IMR-90 (cell line): Measurements from ENCODE around the gene TMEM59. TPM values are rescaled to one million over a fixed set of nuclear protein-coding genes. Genes with fewer than 3 reads are reported as not detected.

ENCODE experiments used
- ATAC-seq: fragments of 200-7000 bp; cut with Tn5 transposase; 2 replicates; pipeline ENCODE4 v1.9.1; 2020; ENCODE audit warnings: low read depth, mild to moderate bottlenecking, moderate library complexity
- BruUV-seq: library from RNA; stranded (reverse); fragments of 400-500 nt; replicated peaks from 2 replicates; lab custom pipeline; 2021; lab: Mats Ljungman, UMichigan
- CTCF ChIA-PET: fragments of 300-600 bp; formaldehyde crosslinking; extraction: SDS; loops from one replicate; lab custom pipeline; 2021; ENCODE audit warnings: antibody characterized with exemption; lab: Yijun Ruan, JAX
- POLR2A ChIA-PET: fragments of 300-600 bp; sonication (Branson Sonifier 250); formaldehyde crosslinking; loops from one replicate; lab custom pipeline; 2022; ENCODE audit warnings: antibody characterized with exemption; ENCODE audit not compliant: unreplicated experiment; lab: Charles Lee
- DNase-seq: peaks from one replicate; pipeline ENCODE4 v3.0.0; 2013
- H2AFZ ChIP-seq: replicated peaks from 2 replicates; pipeline ENCODE3; 2013; ENCODE audit warnings: low read length, mild to moderate bottlenecking; ENCODE audit not compliant: poor library complexity
- H2AK5ac ChIP-seq: 2 replicates; pipeline ENCODE4 v1.6.1; 2013; ENCODE audit warnings: low read depth, low read length, inconsistent platforms
- H2AK9ac ChIP-seq: replicated peaks from 2 replicates; pipeline ENCODE3; 2013; ENCODE audit warnings: mild to moderate bottlenecking, low read depth, low read length, moderate library complexity; ENCODE audit not compliant: poor library complexity
- H2BK120ac ChIP-seq: 2 replicates; pipeline ENCODE4 v1.6.1; 2013; ENCODE audit warnings: low read depth, low read length, inconsistent platforms
- H2BK15ac ChIP-seq: 3 replicates; pipeline ENCODE4 v1.6.1; 2013; ENCODE audit warnings: low read depth, low read length, inconsistent platforms
- H2BK20ac ChIP-seq: 2 replicates; pipeline ENCODE4 v1.6.1; 2013; ENCODE audit warnings: low read depth, mild to moderate bottlenecking, inconsistent platforms, low read length, moderate library complexity
- H2BK5ac ChIP-seq: 2 replicates; pipeline ENCODE4 v1.6.1; 2013; ENCODE audit warnings: mild to moderate bottlenecking, low read depth, low read length, inconsistent platforms; ENCODE audit not compliant: poor library complexity, severe bottlenecking
- H3K14ac ChIP-seq: replicated peaks from 2 replicates; pipeline ENCODE4 v1.6.1; 2013; ENCODE audit warnings: low read depth, low read length, inconsistent platforms
- H3K18ac ChIP-seq: 2 replicates; pipeline ENCODE4 v1.6.1; 2013; ENCODE audit warnings: low read depth, low read length, control low read depth
- H3K23ac ChIP-seq: 2 replicates; pipeline ENCODE4 v1.6.1; 2013; ENCODE audit warnings: low read depth, low read length, inconsistent platforms
- H3K27ac ChIP-seq: 2 replicates; pipeline ENCODE4 v1.5.1; 2013; ENCODE audit warnings: mild to moderate bottlenecking, control low read depth, low read length; ENCODE audit not compliant: insufficient read depth
- H3K27me3 ChIP-seq: 2 replicates; pipeline ENCODE4 v1.6.1; 2013; ENCODE audit warnings: low read length; ENCODE audit not compliant: control insufficient read depth, insufficient read depth
- H3K36me3 ChIP-seq: 2 replicates; pipeline ENCODE4 v1.6.1; 2013; ENCODE audit warnings: low read length, mixed read lengths; ENCODE audit not compliant: control insufficient read depth, insufficient read depth
- H3K4ac ChIP-seq: 2 replicates; pipeline ENCODE4 v1.6.1; 2013; ENCODE audit warnings: low read depth, low read length, inconsistent platforms
- H3K4me1 ChIP-seq: 2 replicates; pipeline ENCODE4 v1.6.1; 2013; ENCODE audit warnings: low read length, mixed read lengths; ENCODE audit not compliant: control insufficient read depth, insufficient read depth
- H3K4me2 ChIP-seq: 2 replicates; pipeline ENCODE4 v1.6.1; 2013; ENCODE audit warnings: low read depth, mild to moderate bottlenecking, control low read depth, low read length, moderate library complexity
- H3K4me3 ChIP-seq: 2 replicates; pipeline ENCODE4 v1.5.1; 2013; ENCODE audit warnings: low read depth, mild to moderate bottlenecking, control low read depth, low read length, moderate library complexity; ENCODE audit not compliant: insufficient read depth
- H3K56ac ChIP-seq: 2 replicates; pipeline ENCODE4 v1.6.1; 2013; ENCODE audit warnings: low read length, inconsistent platforms; ENCODE audit not compliant: insufficient read depth; ENCODE audit errors: extremely low read depth
- H3K79me1 ChIP-seq, 2 experiments: 2 replicates each; pipeline ENCODE4 v1.6.1; 2013; ENCODE audit warnings: low read length in 2 of 2, inconsistent platforms in 1 of 2, low read depth in 1 of 2
- H3K9ac ChIP-seq: 2 replicates; pipeline ENCODE4 v1.6.1; 2013; ENCODE audit warnings: low read depth, low read length, control low read depth
- H3K9me1 ChIP-seq: 2 replicates; pipeline ENCODE4 v1.6.1; 2013; ENCODE audit warnings: low read length, inconsistent platforms; ENCODE audit not compliant: insufficient read depth
- H3K9me3 ChIP-seq: 2 replicates; pipeline ENCODE4 v1.6.1; 2013; ENCODE audit warnings: low read length; ENCODE audit not compliant: control insufficient read depth, insufficient read depth
- H4K20me1 ChIP-seq: 2 replicates; pipeline ENCODE4 v1.6.1; 2013; ENCODE audit warnings: low read length, inconsistent platforms; ENCODE audit not compliant: insufficient read depth
- H4K5ac ChIP-seq: 2 replicates; pipeline ENCODE4 v1.6.1; 2013; ENCODE audit warnings: mild to moderate bottlenecking, low read depth, low read length, control low read depth
- H4K8ac ChIP-seq, 2 experiments: 2 replicates each; pipeline ENCODE4 v1.6.1; 2013; ENCODE audit warnings: low read depth in 2 of 2, low read length in 2 of 2, control low read depth in 1 of 2, inconsistent platforms in 1 of 2
- H4K91ac ChIP-seq: 2 replicates; pipeline ENCODE4 v1.6.1; 2013; ENCODE audit warnings: low read depth, low read length, inconsistent platforms; ENCODE audit not compliant: insufficient read depth
- CTCF ChIP-seq: conservative IDR thresholded peaks from 2 replicates; pipeline ENCODE4 v1.5.1; 2012; ENCODE audit warnings: mild to moderate bottlenecking, low read depth, low read length, improper control_type of control experiment
- FOS ChIP-seq: fragments of 150-350 bp; IDR thresholded peaks from 2 replicates; pipeline ENCODE4 v1.6.1; 2016; ENCODE audit warnings: low read depth, low read length
- NFE2L2 ChIP-seq: fragments of 150-350 bp; IDR thresholded peaks from 2 replicates; pipeline ENCODE4 v1.6.1; 2016; ENCODE audit warnings: low read depth, mild to moderate bottlenecking, low read length
- RAD21 ChIP-seq: IDR thresholded peaks from 2 replicates; pipeline ENCODE4 v1.6.1; 2012; ENCODE audit warnings: low read length, improper control_type of control experiment
- SMC3 ChIP-seq: fragments of 150-350 bp; IDR thresholded peaks from 2 replicates; pipeline ENCODE4 v1.6.1; 2016; ENCODE audit warnings: low read depth, mild to moderate bottlenecking, antibody characterized with exemption, low read length, moderate library complexity
- WGBS, 2 experiments: methylation state at CpG; one replicate each; pipeline versions ENCODE4 v1.1.5 to v1.1.7; 2013; ENCODE audit warnings: missing lambda C conversion rate in 2 of 2; ENCODE audit not compliant: insufficient read length in 1 of 2; ENCODE audit errors: extremely low coverage in 2 of 2; 5-methylcytosine and 5-hydroxymethylcytosine counted together
- dilution Hi-C: fragments of 300-500 bp; cut with HindIII; formaldehyde crosslinking; loops from one replicate; pipeline ENCODE4 v1.14.3; 2018; ENCODE audit warnings: low sequenced_read_pairs; ENCODE audit not compliant: unreplicated experiment
- in situ Hi-C: fragments of 300-500 bp; cut with MboI; formaldehyde crosslinking; loops from 3 replicates; pipeline ENCODE4 v1.14.3; 2019; ENCODE audit warnings: low sequenced_read_pairs, inconsistent platforms, mixed read lengths
- intact Hi-C: fragments of 100-400 bp; cut with micrococcal nuclease; formaldehyde crosslinking; loops from 2 replicates; pipeline ENCODE4 v1.10.0; 2022
- polyA plus RNA-seq, 3 experiments: library from polyadenylated mRNA; depleted of rRNA; stranded (reverse); fragments of >200 nt; gene quantifications; 2 replicates each; pipeline ENCODE4 v1.2.3, GENCODE V29; 2012; ENCODE audit warnings: low replicate concordance in 1 of 3
- total RNA-seq: library from RNA; depleted of rRNA; stranded (reverse); fragments of >200 nt; gene quantifications from 2 replicates; pipeline ENCODE4 v1.2.3, GENCODE V29; 2012

The TMEM59 gene
- total and polyA plus RNA-seq, 2 of the 4 experiments (the other 2 are of a cell fraction), result 239 to 241 TPM

DNA sequence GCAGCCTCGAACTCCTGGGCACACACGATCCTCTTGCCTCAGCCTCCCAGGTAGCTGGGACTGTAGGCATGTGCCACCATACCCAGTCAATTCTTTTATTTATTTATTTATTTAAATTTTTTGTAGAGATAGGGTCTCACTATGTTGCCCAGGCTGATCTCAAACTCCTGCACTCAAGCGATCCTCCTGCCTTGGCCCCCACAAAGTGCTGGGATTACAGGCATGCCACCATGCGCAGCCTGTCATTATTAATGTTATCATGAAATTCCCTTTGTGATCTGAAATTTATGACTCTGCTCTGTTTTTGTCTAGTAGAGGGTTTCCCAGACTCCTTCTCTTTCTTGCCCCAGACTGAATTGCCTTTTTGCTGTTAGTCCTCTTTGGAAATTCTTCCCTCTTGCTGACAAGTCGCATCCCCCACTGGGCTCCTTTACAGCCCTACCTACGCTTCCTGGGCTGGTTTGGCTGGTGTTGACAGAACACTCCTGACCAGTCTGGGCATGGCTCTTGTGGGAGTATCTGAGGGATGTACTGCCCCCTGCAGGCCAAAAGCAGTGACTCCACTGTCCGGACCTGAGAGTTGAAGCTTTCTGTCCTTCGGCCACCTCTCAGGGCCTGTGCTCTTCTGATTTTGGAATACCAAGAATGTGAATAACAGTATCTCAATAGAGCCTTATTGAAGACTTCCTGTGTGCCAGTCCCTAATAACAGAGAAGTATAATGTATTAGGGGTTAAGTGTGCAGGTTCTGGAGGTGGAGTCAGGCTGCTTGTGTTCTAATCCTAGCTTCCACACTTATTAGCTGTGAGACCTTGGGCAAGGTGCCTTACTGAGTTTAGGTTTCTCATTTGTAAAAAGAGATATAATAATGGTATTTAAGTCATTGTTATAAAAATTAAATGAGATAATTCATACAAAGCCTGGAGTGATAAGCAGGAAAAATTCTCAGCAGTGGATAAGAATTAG is 28.6 kb upstream of the TMEM59 start:
- Histone ChIP-seq H3K9me3 (no peaks in the 10 kb centered on the region), H3K4me1 (no peaks in the 10 kb centered on the region), H3K27ac (no peak overlapping the region), H4K8ac (no peak overlapping the region), H3K36me3 (no peaks in the 10 kb centered on the region), H3K4ac (no peak overlapping the region), H3K4me2 (no peak overlapping the region), H2AK9ac (peak overlapping the region; percentile 62), H2AK5ac (no peak overlapping the region), H4K5ac (no peak overlapping the region), H2AFZ (peak overlapping the region; percentile 75), H3K9ac (no peak overlapping the region), H2BK5ac (no peak overlapping the region), H4K20me1 (peaks cover 4% of the 10 kb centered on the region; the same call in 1 of the 2 replicates), H3K9me1 (0 out of 2 replicates have a peak, but pooled peaks cover 3% of the 10 kb centered on the region), H3K79me1 (no peaks in the 10 kb centered on the region), H2BK15ac (no peak overlapping the region), H3K18ac (no peak overlapping the region), H2BK120ac (no peak overlapping the region), H2BK20ac (no peak overlapping the region), H3K4me3 (no peak overlapping the region), H3K14ac (0 out of 2 replicates have a peak overlapping the region, but pooled peaks have one; percentile 32), H4K91ac (no peak overlapping the region), H3K27me3 (no peaks in the 10 kb centered on the region), H3K23ac (no peak overlapping the region), H3K56ac (no peak overlapping the region)
- ChIA-PET CTCF (interaction anchor here (0.6 to 1.6 kb wide), 7 partner anchors 9 to 133 kb away, joined by 3 to 7 read pairs (median 4); no protein-coding TSS in a partner anchor), POLR2A (no interaction called here)
- ATAC-seq, result peak; percentile 98
- in situ Hi-C loops (no loop called here), intact Hi-C loops (loop anchor here (1.0 kb wide), 1 partner anchor 219 kb away; no protein-coding TSS in a partner anchor), dilution Hi-C loops (no loop called here)
- TF ChIP-seq SMC3 (peak; percentile 41; the same call in 1 of the 2 replicates), NFE2L2 (no peak), CTCF (peak; percentile 67), RAD21 (peak; percentile 58), FOS (no peak)
- no TSS peak for BruUV-seq
- WGBS, 2 experiments, result no CpG with 5 or more reads among the region's 8 CpGs
- DNase-seq, result peak; percentile 67
